ENCODE data around the gene DHCR24.

- TF ChIP-seq POLR2AphosphoS5 (IDR thresholded peaks at IDR 0.05), result no peak
- no peak for TF ChIP-seq CTCF (IDR thresholded peaks at IDR 0.05 in 8 of 11, conservative IDR thresholded peaks at IDR 0.05 in 3 of 11)
- TF ChIP-seq POLR2A (IDR thresholded peaks at IDR 0.05), result no peak
These were observed 49.8 kb downstream of the DHCR24 start for GRCh38 chr1:54837002-54837853.

Data from spleen (tissue), 7 donors.